H1 (cell line): ENCODE measurements around the gene ELF4.

Experiments used
- CHD1 ChIP-seq: IDR thresholded peaks from 2 replicates; pipeline ENCODE4 v1.6.1; 2012; ENCODE audit warnings: low read depth, low read length, improper control_type of control experiment
- CTCF ChIP-seq, 3 experiments: IDR thresholded peaks; 1 replicate in 2 of 3; 2 replicates in 1 of 3; pipeline versions ENCODE4 v1.5.1 to v1.6.1; 2011; ENCODE audit warnings: low read length in 3 of 3, mild to moderate bottlenecking in 3 of 3, inconsistent platforms in 2 of 3, low read depth in 1 of 3, moderate library complexity in 1 of 3; ENCODE audit not compliant: insufficient read depth in 1 of 3; ENCODE audit errors: control extremely low read depth in 1 of 3
- EGR1 ChIP-seq: IDR thresholded peaks from 2 replicates; pipeline ENCODE4 v1.6.1; 2011; ENCODE audit warnings: low read depth, low read length, borderline replicate concordance
- EZH2 ChIP-seq: fragments of 200-600 bp; sonication (generic); IDR thresholded peaks from 2 replicates; pipeline ENCODE4 v1.7.1; 2012; ENCODE audit warnings: low read depth, mild to moderate bottlenecking, moderate library complexity, low read length, inconsistent platforms; ENCODE audit not compliant: severe bottlenecking
- GABPA ChIP-seq: IDR thresholded peaks from 2 replicates; pipeline ENCODE4 v1.6.1; 2011; ENCODE audit warnings: mild to moderate bottlenecking, low read length, moderate library complexity, borderline replicate concordance; ENCODE audit not compliant: insufficient read depth
- JUND ChIP-seq: IDR thresholded peaks from 2 replicates; pipeline ENCODE4 v1.6.1; 2011; ENCODE audit warnings: mild to moderate bottlenecking, improper control_type of control experiment, low read length
- POLR2A ChIP-seq, 2 experiments: IDR thresholded peaks; 1 replicate in 1 of 2; 2 replicates in 1 of 2; pipeline ENCODE4 v1.6.1; 2011; ENCODE audit warnings: low read depth in 2 of 2, low read length in 2 of 2, mild to moderate bottlenecking in 2 of 2; ENCODE audit errors: control extremely low read depth in 1 of 2
- POLR2AphosphoS5 ChIP-seq: IDR thresholded peaks from 2 replicates; pipeline ENCODE4 v1.6.1; 2011; ENCODE audit warnings: low read depth, low read length
- RNF2 ChIP-seq: fragments of 200-900, 300-1000 bp; sonication (generic); IDR thresholded peaks from 2 replicates; pipeline ENCODE4 v1.7.1; 2016; ENCODE audit warnings: borderline replicate concordance, low read depth, mild to moderate bottlenecking, antibody characterized with exemption, low read length; ENCODE audit not compliant: poor library complexity, severe bottlenecking; ENCODE audit errors: missing control alignments
- SIN3A ChIP-seq, 2 experiments: IDR thresholded peaks in 1 of 2; conservative IDR thresholded peaks in 1 of 2; 2 replicates each; pipeline ENCODE4 v1.6.1; 2011 to 2012; ENCODE audit warnings: low read length in 2 of 2, improper control_type of control experiment in 1 of 2, low read depth in 1 of 2, mild to moderate bottlenecking in 1 of 2
- SIRT6 ChIP-seq: IDR thresholded peaks from one replicate; pipeline ENCODE4 v1.7.1; 2012; ENCODE audit warnings: low read length, inconsistent platforms
- TCF12 ChIP-seq: IDR thresholded peaks from 2 replicates; pipeline ENCODE4 v1.6.1; 2011; ENCODE audit warnings: low read depth, mild to moderate bottlenecking, low read length
- YY1 ChIP-seq: IDR thresholded peaks from 2 replicates; pipeline ENCODE4 v1.6.1; 2011; ENCODE audit warnings: low read depth, mild to moderate bottlenecking, low read length

DNA sequence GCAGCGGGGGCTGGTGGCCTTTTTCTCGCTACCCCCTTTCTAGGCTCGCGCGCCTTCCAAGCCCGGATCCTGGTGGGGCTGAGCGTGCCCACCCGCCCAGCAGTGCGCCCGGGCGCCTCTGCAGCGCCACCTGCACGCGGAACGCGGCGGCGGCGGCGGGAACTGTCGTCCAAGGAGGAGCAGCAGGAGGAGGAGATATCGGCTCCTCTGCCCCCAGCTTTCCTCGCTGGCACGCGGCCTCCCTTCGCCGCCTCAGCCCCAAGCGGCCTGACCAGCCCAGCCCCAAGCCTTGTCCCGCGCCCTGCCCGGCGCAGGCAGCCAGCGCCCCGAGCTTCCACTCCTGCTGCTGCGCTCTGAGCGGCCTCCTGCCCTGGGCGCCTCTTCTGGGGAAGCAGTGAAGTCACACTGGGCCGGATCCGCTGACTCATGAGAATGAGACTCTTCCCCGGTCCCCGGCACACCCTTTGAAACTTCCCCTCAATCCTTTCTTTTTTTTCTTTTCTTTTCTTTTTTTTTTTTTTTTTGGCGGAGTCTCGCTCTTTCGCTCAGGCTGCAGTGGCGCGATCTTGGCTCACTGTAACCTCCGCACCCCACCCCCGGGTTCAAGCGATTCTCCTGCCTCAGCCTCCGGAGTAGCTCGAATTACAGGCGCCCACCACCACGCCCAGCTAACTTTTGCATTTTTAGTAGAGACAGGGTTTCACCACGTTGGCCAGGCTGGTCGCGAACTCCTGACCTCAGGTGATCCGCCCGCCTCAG is 10.6 kb upstream of the ELF4 start:
- peak; percentile 49 to 68 (median 64) for TF ChIP-seq CTCF (IDR thresholded peaks at IDR 0.05; ENCODE audit: control extremely low read depth in 1 of 3, insufficient read depth in 1 of 3, low read depth in 1 of 3, low read length in 3 of 3)
- no peak for TF ChIP-seq GABPA
- TF ChIP-seq POLR2AphosphoS5: no peak
- TF ChIP-seq TCF12: no peak
- peak in 1 of 2 experiments; percentile 16; a peak in 1 of 3 replicates for TF ChIP-seq POLR2A (IDR thresholded peaks at IDR 0.05; ENCODE audit: control extremely low read depth in 1 of 2, low read depth in 2 of 2, low read length in 2 of 2)
- no peak for TF ChIP-seq RNF2
- TF ChIP-seq EZH2: no peak
- TF ChIP-seq CHD1: no peak
- no peak for TF ChIP-seq SIRT6
- TF ChIP-seq EGR1: no peak
- TF ChIP-seq JUND: no peak
- TF ChIP-seq SIN3A (conservative IDR thresholded peaks at IDR 0.05 in 1 of 2, IDR thresholded peaks at IDR 0.05 in 1 of 2; ENCODE audit: low read depth in 1 of 2, low read length in 2 of 2): no peak
- TF ChIP-seq YY1: no peak
